ELF-1 (cell line): ENCODE data around the gene COG2.
A peak's percentile ranks its signal among the peaks of the same experiment; 100 is the strongest.

ENCODE experiments used
- DNase-seq: peaks from one replicate; pipeline ENCODE4 v3.0.0-alpha.2; 2016; ENCODE audit warnings: low read depth, low spot score

The COG2 gene

GRCh38 chr1:230642263-230642959 is at the start of gene COG2:
Gene COG2, plus strand, starts transcription at chr1:230642481. Its CDS starts 126 bp downstream, at chr1:230642607.
- DNase-seq, result peak; percentile 99

GRCh38 chr1:230592848-230593414 is 49.4 kb upstream of the COG2 start:
- no peak for DNase-seq

GRCh38 chr1:230594214-230594773 is 48.0 kb upstream of the COG2 start:
- DNase-seq, result no peak

GRCh38 chr1:230595181-230595580 is 47.1 kb upstream of the COG2 start:
- DNase-seq, result no peak

GRCh38 chr1:230596306-230596705 is 46.0 kb upstream of the COG2 start:
- no peak for DNase-seq

- no peak for DNase-seq
Observed at GRCh38 chr1:230598745-230599144, 43.5 kb upstream of the COG2 start.

- DNase-seq, result no peak
Observed at GRCh38 chr1:230599926-230600656, 42.2 kb upstream of the COG2 start.

- DNase-seq, result peak; percentile 16
Observed at GRCh38 chr1:230600657-230601400, 41.5 kb upstream of the COG2 start.

GRCh38 chr1:230609208-230609607 is 33.1 kb upstream of the COG2 start:
- no peak for DNase-seq

GRCh38 chr1:230610589-230610988 is 31.7 kb upstream of the COG2 start:
- no peak for DNase-seq

- no peak for DNase-seq
Observed at GRCh38 chr1:230611128-230611877, 31.0 kb upstream of the COG2 start.

- DNase-seq, result no peak
Observed at GRCh38 chr1:230611878-230612235, 30.4 kb upstream of the COG2 start.

- no peak for DNase-seq
Observed at GRCh38 chr1:230612651-230613050, 29.6 kb upstream of the COG2 start.

GRCh38 chr1:230614121-230614520 is 28.2 kb upstream of the COG2 start:
- no peak for DNase-seq

GRCh38 chr1:230618537-230618936 is 23.7 kb upstream of the COG2 start:
- no peak for DNase-seq

- DNase-seq, result no peak
Observed at GRCh38 chr1:230620649-230621323, 21.5 kb upstream of the COG2 start.

GRCh38 chr1:230621324-230622030 is 20.8 kb upstream of the COG2 start:
- no peak for DNase-seq

- DNase-seq, result no peak
Observed at GRCh38 chr1:230622151-230622550, 20.1 kb upstream of the COG2 start.

- no peak for DNase-seq
Observed at GRCh38 chr1:230624097-230624713, 18.1 kb upstream of the COG2 start.

GRCh38 chr1:230626232-230626631 is 16.0 kb upstream of the COG2 start:
- DNase-seq, result no peak
